Body of pancreas (tissue), 4 donors: ENCODE results near the gene LHFPL3. TPM values are rescaled to one million over a fixed set of nuclear protein-coding genes. Genes with fewer than 3 reads are reported as not detected.
A peak's percentile ranks its signal among the peaks of the same experiment; 100 is the strongest.

Experiments
- ATAC-seq: fragments of 150-250 bp; one replicate; pipeline ENCODE4 v1.9.1; 2016
- DNase-seq, 4 donors: peaks; one replicate each; pipeline ENCODE4 v3.0.0-alpha.2; 2019
- H3K27ac ChIP-seq, 4 donors: fragments of 200-600 bp; sonication (generic); 1 replicate in 3 of 4; 2 replicates in 1 of 4; pipeline versions ENCODE4 v1.5.1 to v1.6.1; 2016 to 2019; ENCODE audit warnings: mild to moderate bottlenecking in 1 of 4, mixed read lengths in 1 of 4, moderate library complexity in 1 of 4
- H3K27me3 ChIP-seq, 2 donors: fragments of 200-600 bp; sonication (generic); one replicate each; pipeline ENCODE4 v1.6.0; 2016; ENCODE audit warnings: mild to moderate bottlenecking in 1 of 2
- H3K36me3 ChIP-seq, 2 donors: fragments of 200-600 bp; sonication (generic); replicated peaks in 1 of 2; 2 replicates each; pipeline ENCODE4 v1.5.1; 2016; ENCODE audit warnings: low read depth in 2 of 2; ENCODE audit not compliant: insufficient read depth in 1 of 2
- H3K4me1 ChIP-seq: fragments of 200-600 bp; sonication (generic); one replicate; pipeline ENCODE4 v1.6.0; 2016
- H3K4me3 ChIP-seq, 2 donors: fragments of 200-600 bp; sonication (generic); 1 replicate in 1 of 2; 2 replicates in 1 of 2; pipeline ENCODE4 v1.5.1; 2016 to 2019
- H3K9me3 ChIP-seq, 3 donors: fragments of 200-600 bp; sonication (generic); 1 replicate in 2 of 3; 2 replicates in 1 of 3; pipeline ENCODE4 v1.5.1; 2016
- POLR2A ChIP-seq, 3 donors: fragments of 450-650 bp; IDR thresholded peaks; one replicate each; pipeline ENCODE4 v1.6.1; 2016; ENCODE audit warnings: antibody characterized with exemption in 3 of 3, mild to moderate bottlenecking in 2 of 3
- WGBS, 2 donors: methylation state at CpG; one replicate each; pipeline ENCODE4 v1.1.5; 2017; 5-methylcytosine and 5-hydroxymethylcytosine counted together
- intact Hi-C: fragments of 100-400 bp; cut with DNase I; formaldehyde crosslinking; loops from one replicate; pipeline ENCODE4 v1.15.1; 2023
- total RNA-seq, 2 donors: library from RNA; depleted of rRNA; stranded (reverse); fragments of >200 nt; gene quantifications; one replicate each; pipeline ENCODE4 v1.1.0, GENCODE V29; 2016
- TF ChIP-seq, protein P1 (sequence below), 7 experiments: fragments of 450-650 bp in 4 of 7; fragments of 200-600 bp in 3 of 7; sonication (generic) in 3 of 7; IDR thresholded peaks; one replicate each; pipeline ENCODE4 v1.5.1; 2016 to 2019; ENCODE audit warnings: antibody characterized with exemption in 7 of 7

Gene LHFPL3
- total RNA-seq, 2 donors from 2014 or later: not detected

DNA sequence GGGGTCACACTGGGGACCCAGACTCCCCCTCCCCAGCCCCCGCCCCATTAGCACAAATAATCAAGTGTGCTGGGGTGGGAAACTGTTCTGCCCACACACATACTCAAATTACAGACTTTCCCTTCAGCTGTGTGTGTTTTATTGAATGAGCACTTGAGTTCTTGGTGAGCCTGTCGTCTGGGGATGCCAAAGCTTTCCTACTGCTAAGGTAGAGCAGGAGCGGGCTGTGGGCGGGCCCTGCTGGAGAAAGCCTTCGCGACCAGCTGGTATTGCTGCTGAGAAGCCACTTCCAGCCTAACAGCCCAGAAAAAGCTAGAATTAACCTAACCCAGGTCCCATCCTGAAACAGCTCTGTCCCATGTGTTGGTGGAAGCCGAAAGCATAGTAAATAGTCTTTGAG, 598.7 kb downstream of the LHFPL3 start:
- no peaks in the 10 kb centered on the region for H3K36me3 ChIP-seq
- WGBS, 2 donors: 15 to 23% methylated on average over 7 of the region's 7 CpGs
- H3K27me3 ChIP-seq: no peaks in the 10 kb centered on the region
- no peak overlapping the region for H3K4me3 ChIP-seq
- TF ChIP-seq, protein P1, sequence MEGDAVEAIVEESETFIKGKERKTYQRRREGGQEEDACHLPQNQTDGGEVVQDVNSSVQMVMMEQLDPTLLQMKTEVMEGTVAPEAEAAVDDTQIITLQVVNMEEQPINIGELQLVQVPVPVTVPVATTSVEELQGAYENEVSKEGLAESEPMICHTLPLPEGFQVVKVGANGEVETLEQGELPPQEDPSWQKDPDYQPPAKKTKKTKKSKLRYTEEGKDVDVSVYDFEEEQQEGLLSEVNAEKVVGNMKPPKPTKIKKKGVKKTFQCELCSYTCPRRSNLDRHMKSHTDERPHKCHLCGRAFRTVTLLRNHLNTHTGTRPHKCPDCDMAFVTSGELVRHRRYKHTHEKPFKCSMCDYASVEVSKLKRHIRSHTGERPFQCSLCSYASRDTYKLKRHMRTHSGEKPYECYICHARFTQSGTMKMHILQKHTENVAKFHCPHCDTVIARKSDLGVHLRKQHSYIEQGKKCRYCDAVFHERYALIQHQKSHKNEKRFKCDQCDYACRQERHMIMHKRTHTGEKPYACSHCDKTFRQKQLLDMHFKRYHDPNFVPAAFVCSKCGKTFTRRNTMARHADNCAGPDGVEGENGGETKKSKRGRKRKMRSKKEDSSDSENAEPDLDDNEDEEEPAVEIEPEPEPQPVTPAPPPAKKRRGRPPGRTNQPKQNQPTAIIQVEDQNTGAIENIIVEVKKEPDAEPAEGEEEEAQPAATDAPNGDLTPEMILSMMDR (IDR thresholded peaks at IDR 0.05): no peak
- TF ChIP-seq POLR2A (IDR thresholded peaks at IDR 0.05): no peak
- DNase-seq (peak; percentile 61 to 81 (median 70)), ATAC-seq (peak; percentile 63)
- peaks cover 50% of the 10 kb centered on the region for H3K4me1 ChIP-seq
- intact Hi-C loops: no loop called here
- no peaks in the 10 kb centered on the region for H3K9me3 ChIP-seq
- peak overlapping the region; percentile 62 to 73 (median 68) for H3K27ac ChIP-seq

DNA sequence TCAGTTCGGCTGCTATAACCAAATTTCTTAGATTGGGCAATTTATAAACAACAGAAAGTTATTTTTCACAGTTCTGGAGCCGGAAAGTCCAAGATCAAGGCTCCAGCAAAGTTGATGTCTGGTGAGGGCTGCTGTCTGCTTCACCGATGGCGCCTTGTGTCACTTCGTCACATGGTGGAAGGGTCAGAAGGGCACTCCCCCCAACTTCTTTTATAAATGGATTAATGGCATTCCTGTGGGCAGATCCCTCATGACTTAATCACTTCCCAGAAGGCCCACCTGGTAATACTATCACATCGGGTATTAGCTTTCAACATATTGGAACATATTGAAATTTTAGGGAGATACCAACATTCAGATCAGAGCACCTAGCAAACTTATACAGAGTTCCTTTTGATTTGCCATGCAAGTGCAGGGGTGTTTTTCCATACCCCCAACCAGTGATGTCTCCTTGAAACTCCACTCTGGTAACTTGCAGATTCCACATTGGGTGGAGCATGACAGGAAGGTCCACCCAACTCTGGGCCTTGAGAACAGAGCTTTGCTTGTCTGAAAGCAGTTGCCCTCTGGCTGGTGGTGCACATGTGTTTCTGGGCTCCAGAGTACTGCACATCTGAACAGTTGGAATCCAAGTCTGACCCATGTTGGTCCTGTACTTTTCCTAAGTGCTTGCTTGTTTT, 600.5 kb downstream of the LHFPL3 start:
- WGBS, 2 donors: 94 to 96% methylated on average over 6 of the region's 6 CpGs
- DNase-seq: no peak
- no peak for TF ChIP-seq POLR2A (IDR thresholded peaks at IDR 0.05)
- TF ChIP-seq, protein P1 (IDR thresholded peaks at IDR 0.05): no peak
- no peak overlapping the region for H3K27ac ChIP-seq
- no peak overlapping the region for H3K4me3 ChIP-seq
- no peak for ATAC-seq
- no peaks in the 10 kb centered on the region for H3K9me3 ChIP-seq
- no peaks in the 10 kb centered on the region for H3K36me3 ChIP-seq
- intact Hi-C loops: no loop called here
- H3K27me3 ChIP-seq: no peaks in the 10 kb centered on the region
- H3K4me1 ChIP-seq: peaks cover 37% of the 10 kb centered on the region

DNA sequence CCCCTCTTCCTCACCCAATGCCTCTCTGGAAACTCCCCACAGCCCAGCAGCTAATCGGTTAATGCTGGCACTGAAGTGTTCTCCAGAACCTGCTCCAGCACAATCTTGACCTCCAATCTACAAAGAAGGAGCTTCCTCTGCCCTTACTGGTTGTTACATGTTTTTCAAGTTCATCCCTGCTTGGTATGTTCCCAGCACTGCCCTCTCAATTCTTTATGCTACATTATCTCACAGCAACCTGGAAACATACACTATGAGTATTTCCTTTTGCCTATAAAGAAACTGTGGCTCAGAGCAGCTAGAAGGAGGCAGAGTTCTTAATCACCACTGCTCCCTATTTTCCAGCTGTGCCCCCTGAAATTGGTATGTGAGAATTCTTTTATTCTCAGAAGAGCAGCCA, 601.5 kb downstream of the LHFPL3 start:
- Histone ChIP-seq H3K27ac (no peak overlapping the region), H3K4me1 (peaks cover 37% of the 10 kb centered on the region), H3K4me3 (no peak overlapping the region), H3K9me3 (no peaks in the 10 kb centered on the region), H3K36me3 (no peaks in the 10 kb centered on the region), H3K27me3 (no peaks in the 10 kb centered on the region)
- 90 to 94% methylated on average over 1 of the region's 1 CpG for WGBS, 2 donors
- intact Hi-C loops: no loop called here
- DNase-seq: no peak
- ATAC-seq: no peak
- no peak for TF ChIP-seq POLR2A (IDR thresholded peaks at IDR 0.05)
- TF ChIP-seq, protein P1 (IDR thresholded peaks at IDR 0.05): no peak

DNA sequence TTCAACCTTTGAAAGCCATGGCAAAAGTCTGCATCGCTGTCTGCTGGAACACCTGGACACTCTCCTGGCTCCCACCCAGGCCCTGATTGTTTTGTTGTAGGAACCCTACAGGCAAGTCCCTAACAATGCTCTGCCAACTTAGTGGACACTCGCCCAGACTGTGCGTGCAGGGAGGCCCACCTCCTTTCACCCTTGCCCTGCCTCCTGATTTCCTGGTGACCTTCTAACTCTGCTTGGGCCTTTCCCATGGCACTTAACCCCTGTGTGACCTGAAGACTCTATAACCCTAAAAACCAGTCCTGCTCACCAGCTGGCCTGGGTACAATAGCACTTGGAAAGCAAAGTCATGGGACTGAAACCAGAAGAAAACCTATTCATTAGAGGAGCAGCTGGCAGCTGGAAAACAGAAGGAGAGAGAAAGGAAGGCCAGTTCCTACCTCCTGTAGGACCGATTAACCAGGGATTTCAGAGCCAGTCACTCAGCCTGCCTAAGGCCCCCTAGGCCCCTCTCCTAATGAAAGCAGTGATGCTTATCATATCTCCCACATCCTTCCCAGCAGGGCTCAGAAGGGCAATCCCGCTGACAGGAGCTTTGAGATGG, 602.9 kb downstream of the LHFPL3 start:
- ATAC-seq (peak; percentile 12), DNase-seq (peak; percentile 54 to 84 (median 71))
- Histone ChIP-seq H3K9me3 (no peaks in the 10 kb centered on the region), H3K27me3 (no peaks in the 10 kb centered on the region), H3K4me3 (no peak overlapping the region), H3K36me3 (no peaks in the 10 kb centered on the region), H3K4me1 (peaks cover 26% of the 10 kb centered on the region), H3K27ac (peak overlapping the region in 2 of 4 donors; percentile 24 to 32)
- 35 to 36% methylated on average over 4 to 5 of the region's 5 CpGs for WGBS, 2 donors
- TF ChIP-seq POLR2A (IDR thresholded peaks at IDR 0.05): no peak
- TF ChIP-seq, protein P1 (IDR thresholded peaks at IDR 0.05): no peak
- intact Hi-C loops: no loop called here
